ENCODE results near the gene TTC7B.

TTC7B gene

GRCh38 chr14:90540437-90540836 lies 275.8 kb downstream of the TTC7B start:
- H3K36me3 ChIP-seq (ENCODE audit: insufficient read depth, low read length) = peaks cover 14% of the 10 kb centered on the region
- no peak overlapping the region for H3K9ac ChIP-seq (ENCODE audit: low read length)
- H3K4me1 ChIP-seq (ENCODE audit: insufficient read depth, low read length) = peaks cover 27% of the 10 kb centered on the region
- H3K27ac ChIP-seq (ENCODE audit: low read depth, low read length) = no peak overlapping the region
- no peak overlapping the region for H3K4me3 ChIP-seq (ENCODE audit: low read depth in 1 of 2, low read length in 2 of 2)
- no peaks in the 10 kb centered on the region for H3K27me3 ChIP-seq (ENCODE audit: control insufficient read depth in 1 of 2, insufficient read depth in 2 of 2, low read length in 2 of 2)
- H3K9me3 ChIP-seq (ENCODE audit: low read length) = no peaks in the 10 kb centered on the region

- Histone ChIP-seq H3K36me3 (ENCODE audit: insufficient read depth, low read length) (peaks cover 14% of the 10 kb centered on the region), H3K9me3 (ENCODE audit: low read length) (no peaks in the 10 kb centered on the region), H3K27ac (ENCODE audit: low read depth, low read length) (no peak overlapping the region), H3K27me3 (ENCODE audit: control insufficient read depth in 1 of 2, insufficient read depth in 2 of 2, low read length in 2 of 2) (no peaks in the 10 kb centered on the region), H3K9ac (ENCODE audit: low read length) (no peak overlapping the region), H3K4me3 (ENCODE audit: low read depth in 1 of 2, low read length in 2 of 2) (no peak overlapping the region), H3K4me1 (ENCODE audit: insufficient read depth, low read length) (peaks cover 23% of the 10 kb centered on the region)
These were observed 276.2 kb downstream of the TTC7B start for GRCh38 chr14:90539996-90540395.

GRCh38 chr14:90539496-90539775 lies 276.8 kb downstream of the TTC7B start:
- peaks cover 18% of the 10 kb centered on the region for H3K4me1 ChIP-seq (ENCODE audit: insufficient read depth, low read length)
- H3K27ac ChIP-seq (ENCODE audit: low read depth, low read length) = no peak overlapping the region
- H3K36me3 ChIP-seq (ENCODE audit: insufficient read depth, low read length) = peaks cover 14% of the 10 kb centered on the region
- H3K9me3 ChIP-seq (ENCODE audit: low read length) = no peaks in the 10 kb centered on the region
- no peaks in the 10 kb centered on the region for H3K27me3 ChIP-seq (ENCODE audit: control insufficient read depth in 1 of 2, insufficient read depth in 2 of 2, low read length in 2 of 2)
- H3K9ac ChIP-seq (ENCODE audit: low read length) = no peak overlapping the region
- H3K4me3 ChIP-seq (ENCODE audit: low read depth in 1 of 2, low read length in 2 of 2) = no peak overlapping the region

- no peak overlapping the region for H3K27ac ChIP-seq (ENCODE audit: low read depth, low read length)
- H3K36me3 ChIP-seq (ENCODE audit: insufficient read depth, low read length) = peaks cover 14% of the 10 kb centered on the region
- no peaks in the 10 kb centered on the region for H3K27me3 ChIP-seq (ENCODE audit: control insufficient read depth in 1 of 2, insufficient read depth in 2 of 2, low read length in 2 of 2)
- peaks cover 18% of the 10 kb centered on the region for H3K4me1 ChIP-seq (ENCODE audit: insufficient read depth, low read length)
- H3K9ac ChIP-seq (ENCODE audit: low read length) = no peak overlapping the region
- no peak overlapping the region for H3K4me3 ChIP-seq (ENCODE audit: low read depth in 1 of 2, low read length in 2 of 2)
- no peaks in the 10 kb centered on the region for H3K9me3 ChIP-seq (ENCODE audit: low read length)
These were observed 277.3 kb downstream of the TTC7B start for GRCh38 chr14:90538716-90539495.

- H3K4me1 ChIP-seq (ENCODE audit: insufficient read depth, low read length) = peaks cover 19% of the 10 kb centered on the region
- H3K27me3 ChIP-seq (ENCODE audit: control insufficient read depth in 1 of 2, insufficient read depth in 2 of 2, low read length in 2 of 2) = no peaks in the 10 kb centered on the region
- peaks cover 14% of the 10 kb centered on the region for H3K36me3 ChIP-seq (ENCODE audit: insufficient read depth, low read length)
These were observed 278.1 kb downstream of the TTC7B start for GRCh38 chr14:90538095-90538494.

GRCh38 chr14:90536511-90537191 lies 279.6 kb downstream of the TTC7B start:
- no peaks in the 10 kb centered on the region for H3K27me3 ChIP-seq (ENCODE audit: control insufficient read depth in 1 of 2, insufficient read depth in 2 of 2, low read length in 2 of 2)
- H3K36me3 ChIP-seq (ENCODE audit: insufficient read depth, low read length) = peaks cover 14% of the 10 kb centered on the region
- no peak overlapping the region for H3K9ac ChIP-seq (ENCODE audit: low read length)
- peaks cover 19% of the 10 kb centered on the region for H3K4me1 ChIP-seq (ENCODE audit: insufficient read depth, low read length)
- no peak overlapping the region for H3K4me3 ChIP-seq (ENCODE audit: low read depth in 1 of 2, low read length in 2 of 2)
- H3K9me3 ChIP-seq (ENCODE audit: low read length) = no peaks in the 10 kb centered on the region
- H3K27ac ChIP-seq (ENCODE audit: low read depth, low read length) = peak overlapping the region; percentile 52

More at GRCh38 chr14:90538095-90538494, 278.1 kb downstream of the TTC7B start:
- no peak overlapping the region for H3K9ac ChIP-seq (ENCODE audit: low read length)
- no peak overlapping the region for H3K27ac ChIP-seq (ENCODE audit: low read depth, low read length)
- no peaks in the 10 kb centered on the region for H3K9me3 ChIP-seq (ENCODE audit: low read length)
- H3K4me3 ChIP-seq (ENCODE audit: low read depth in 1 of 2, low read length in 2 of 2) = no peak overlapping the region

- peaks cover 13% of the 10 kb centered on the region for H3K36me3 ChIP-seq (ENCODE audit: insufficient read depth, low read length)
- peaks cover 19% of the 10 kb centered on the region for H3K4me1 ChIP-seq (ENCODE audit: insufficient read depth, low read length)
- peak overlapping the region; percentile 52 for H3K27ac ChIP-seq (ENCODE audit: low read depth, low read length)
- H3K4me3 ChIP-seq (ENCODE audit: low read depth in 1 of 2, low read length in 2 of 2) = no peak overlapping the region
- H3K27me3 ChIP-seq (ENCODE audit: control insufficient read depth in 1 of 2, insufficient read depth in 2 of 2, low read length in 2 of 2) = no peaks in the 10 kb centered on the region
- no peak overlapping the region for H3K9ac ChIP-seq (ENCODE audit: low read length)
- H3K9me3 ChIP-seq (ENCODE audit: low read length) = no peaks in the 10 kb centered on the region
These were observed 280.1 kb downstream of the TTC7B start for GRCh38 chr14:90536092-90536491.

- Histone ChIP-seq H3K9ac (ENCODE audit: low read length) (no peak overlapping the region), H3K4me1 (ENCODE audit: insufficient read depth, low read length) (peaks cover 19% of the 10 kb centered on the region), H3K27ac (ENCODE audit: low read depth, low read length) (no peak overlapping the region)
These were observed 280.6 kb downstream of the TTC7B start for GRCh38 chr14:90535556-90536090.

GRCh38 chr14:90534838-90535555 lies 281.2 kb downstream of the TTC7B start:
- Histone ChIP-seq H3K27me3 (ENCODE audit: control insufficient read depth in 1 of 2, insufficient read depth in 2 of 2, low read length in 2 of 2) (no peaks in the 10 kb centered on the region), H3K27ac (ENCODE audit: low read depth, low read length) (no peak overlapping the region), H3K9me3 (ENCODE audit: low read length) (no peaks in the 10 kb centered on the region), H3K4me1 (ENCODE audit: insufficient read depth, low read length) (peaks cover 19% of the 10 kb centered on the region), H3K9ac (ENCODE audit: low read length) (no peak overlapping the region), H3K36me3 (ENCODE audit: insufficient read depth, low read length) (peaks cover 8% of the 10 kb centered on the region), H3K4me3 (ENCODE audit: low read depth in 1 of 2, low read length in 2 of 2) (no peak overlapping the region)

More at GRCh38 chr14:90535556-90536090, 280.6 kb downstream of the TTC7B start:
- H3K4me3 ChIP-seq (ENCODE audit: low read depth in 1 of 2, low read length in 2 of 2) = no peak overlapping the region
- H3K27me3 ChIP-seq (ENCODE audit: control insufficient read depth in 1 of 2, insufficient read depth in 2 of 2, low read length in 2 of 2) = no peaks in the 10 kb centered on the region
- H3K36me3 ChIP-seq (ENCODE audit: insufficient read depth, low read length) = peaks cover 8% of the 10 kb centered on the region
- no peaks in the 10 kb centered on the region for H3K9me3 ChIP-seq (ENCODE audit: low read length)

GRCh38 chr14:90534091-90534837 lies 282.0 kb downstream of the TTC7B start:
- H3K9ac ChIP-seq (ENCODE audit: low read length) = no peak overlapping the region
- H3K4me1 ChIP-seq (ENCODE audit: insufficient read depth, low read length) = peaks cover 19% of the 10 kb centered on the region
- no peaks in the 10 kb centered on the region for H3K9me3 ChIP-seq (ENCODE audit: low read length)
- no peaks in the 10 kb centered on the region for H3K27me3 ChIP-seq (ENCODE audit: control insufficient read depth in 1 of 2, insufficient read depth in 2 of 2, low read length in 2 of 2)
- no peak overlapping the region for H3K4me3 ChIP-seq (ENCODE audit: low read depth in 1 of 2, low read length in 2 of 2)
- H3K27ac ChIP-seq (ENCODE audit: low read depth, low read length) = no peak overlapping the region
- H3K36me3 ChIP-seq (ENCODE audit: insufficient read depth, low read length) = peaks cover under 1% of the 10 kb centered on the region

GRCh38 chr14:90533591-90534021 lies 282.6 kb downstream of the TTC7B start:
- H3K4me1 ChIP-seq (ENCODE audit: insufficient read depth, low read length) = peaks cover 19% of the 10 kb centered on the region
- H3K27me3 ChIP-seq (ENCODE audit: control insufficient read depth in 1 of 2, insufficient read depth in 2 of 2, low read length in 2 of 2) = no peaks in the 10 kb centered on the region
- H3K4me3 ChIP-seq (ENCODE audit: low read depth in 1 of 2, low read length in 2 of 2) = no peak overlapping the region
- no peaks in the 10 kb centered on the region for H3K36me3 ChIP-seq (ENCODE audit: insufficient read depth, low read length)
- no peak overlapping the region for H3K27ac ChIP-seq (ENCODE audit: low read depth, low read length)
- no peaks in the 10 kb centered on the region for H3K9me3 ChIP-seq (ENCODE audit: low read length)
- no peak overlapping the region for H3K9ac ChIP-seq (ENCODE audit: low read length)

Data from muscle layer of colon (tissue), 2 donors.